Measurements from ENCODE around the gene ZWILCH.

ZWILCH gene

DNA sequence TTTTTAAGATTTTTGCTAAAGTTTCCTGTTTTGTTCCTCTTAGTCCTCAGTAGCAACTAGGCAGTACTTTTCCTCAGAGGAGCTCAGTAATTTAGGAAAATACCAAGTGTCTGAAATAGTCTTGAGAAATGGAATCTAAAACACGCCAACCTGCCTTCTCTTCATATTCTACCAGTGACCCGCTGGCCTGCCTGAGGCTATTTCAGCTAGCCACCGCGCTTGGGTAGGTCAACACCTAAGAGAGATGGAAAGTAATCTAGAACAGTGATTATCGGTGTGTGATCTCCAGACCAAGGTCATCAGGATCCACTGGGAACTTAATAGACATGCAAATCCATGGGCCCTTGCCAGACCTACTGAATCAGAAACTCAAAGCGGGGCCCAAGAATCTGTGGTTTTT, 53.1 kb downstream of the ZWILCH start:
- DNase-seq: no peak

DNA sequence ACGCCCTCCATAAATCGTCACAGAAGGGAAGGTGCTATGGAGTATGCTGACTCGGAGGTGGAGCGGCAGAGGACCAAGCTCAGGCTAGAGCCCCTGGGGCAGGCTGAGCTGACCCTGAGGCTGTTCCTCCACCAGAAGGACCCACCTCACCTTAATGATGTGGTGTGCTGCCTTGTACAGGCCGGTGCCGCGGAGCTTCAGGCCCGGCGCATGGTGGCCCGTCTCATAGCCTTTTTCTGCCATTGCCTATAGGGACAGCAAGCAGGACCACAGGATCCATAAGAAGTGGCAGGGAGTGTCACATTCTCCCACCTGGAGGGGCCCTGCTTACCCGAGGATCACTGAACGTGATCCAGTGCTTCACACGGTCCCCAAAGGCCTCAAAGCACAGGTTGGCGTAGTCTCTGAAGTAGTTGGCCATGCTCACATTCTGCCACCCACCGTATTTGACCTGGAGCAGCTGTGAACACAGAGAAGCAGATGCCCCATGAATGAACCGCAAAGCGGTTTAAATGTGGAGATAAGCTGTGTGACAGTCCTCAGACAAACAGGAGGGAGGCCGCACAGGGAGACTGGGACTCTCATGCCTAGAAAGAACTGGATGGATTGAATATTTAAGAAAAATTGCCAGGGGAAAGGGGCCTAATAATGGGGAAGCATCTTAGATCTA, 55.9 kb downstream of the ZWILCH start:
- DNase-seq: no peak

DNA sequence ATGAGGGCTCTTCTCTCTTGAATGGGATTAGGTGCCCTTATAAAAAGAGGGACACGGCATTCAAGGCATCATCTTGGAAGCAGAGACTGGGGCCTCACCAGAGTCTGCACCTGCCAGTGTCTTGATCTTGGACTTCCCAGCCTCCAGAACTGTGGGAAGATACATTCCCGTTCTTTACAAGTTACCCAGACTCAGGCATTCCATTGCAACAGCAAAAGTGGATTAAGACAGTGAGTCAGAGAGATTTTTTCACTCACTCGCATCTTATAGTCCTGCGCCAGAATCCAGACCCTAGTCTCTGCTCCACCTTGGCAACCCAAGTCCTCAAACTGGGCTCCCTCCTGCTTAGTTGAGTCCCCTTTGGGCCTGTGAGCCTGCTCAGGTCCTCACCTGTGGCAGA, 58.0 kb downstream of the ZWILCH start:
- no peak for DNase-seq

DNA sequence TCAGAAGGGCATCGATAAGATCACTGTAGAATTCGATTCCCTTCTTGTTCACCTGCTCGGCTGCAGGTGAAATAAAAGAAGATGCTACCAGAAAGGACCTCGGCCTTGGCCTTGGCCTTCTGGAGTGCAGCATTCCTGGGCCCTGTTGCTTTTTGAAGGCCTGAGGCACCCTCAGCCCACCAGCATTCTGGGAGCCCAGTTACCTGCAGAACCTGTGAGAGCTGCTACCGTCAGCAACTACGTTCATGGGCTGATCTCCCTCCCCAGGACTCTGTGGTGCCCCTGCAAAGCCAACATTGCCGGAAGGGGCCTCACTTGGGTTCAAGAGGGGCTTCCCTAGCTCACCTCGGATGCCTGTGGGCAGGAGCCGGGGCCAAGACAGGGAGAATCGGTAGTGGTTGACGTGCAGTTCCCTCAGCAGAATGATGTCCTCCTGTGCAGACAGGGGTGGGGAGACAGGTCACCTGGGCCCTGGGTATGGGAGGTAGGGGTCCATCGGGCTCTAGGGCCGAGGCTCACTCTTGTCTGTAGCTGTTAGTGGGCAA, 58.5 kb downstream of the ZWILCH start:
- no peak for DNase-seq

DNA sequence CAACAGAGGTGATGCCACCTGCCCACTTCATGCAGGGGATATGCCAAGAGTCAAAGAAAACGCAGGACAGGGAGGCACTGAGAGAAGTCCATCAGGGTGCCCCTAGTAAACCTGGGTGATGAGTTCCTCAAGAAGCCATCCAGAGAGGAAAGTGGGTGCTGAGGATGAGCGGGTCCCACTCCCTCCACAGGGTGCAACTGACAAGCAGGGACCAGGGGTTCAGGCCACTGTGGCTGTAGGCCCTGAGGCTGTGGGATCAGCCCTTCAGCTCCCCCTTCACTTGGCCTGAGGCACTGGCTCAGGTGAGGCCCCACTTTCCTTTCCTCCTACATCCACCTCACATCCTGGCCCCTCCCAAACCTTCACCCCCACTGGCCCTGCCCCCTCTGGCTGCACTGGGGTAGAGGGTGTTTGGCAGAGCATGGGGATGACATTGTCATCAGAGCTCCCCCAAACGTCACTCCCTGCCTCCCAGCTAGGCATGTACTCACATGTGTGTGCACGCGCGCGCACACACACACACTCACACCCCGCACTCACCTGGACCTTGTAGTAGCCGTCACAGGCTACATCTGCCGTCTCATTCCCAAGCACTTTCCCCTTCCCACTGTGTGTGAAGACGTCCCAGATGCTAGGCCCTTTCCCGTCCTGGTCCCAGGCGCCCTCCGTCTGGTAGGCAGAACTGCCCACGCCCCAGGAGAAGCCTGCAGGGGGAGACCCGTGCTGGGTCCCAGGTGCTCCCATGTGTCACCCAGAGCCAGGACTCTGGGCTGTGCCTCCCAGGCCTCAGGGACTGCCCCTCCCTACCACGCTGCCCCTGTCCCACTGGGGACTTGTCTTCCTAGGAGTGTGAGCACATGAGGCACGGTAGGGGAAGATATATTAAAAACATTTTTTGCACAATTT, 59.3 kb downstream of the ZWILCH start:
- no peak for DNase-seq

DNA sequence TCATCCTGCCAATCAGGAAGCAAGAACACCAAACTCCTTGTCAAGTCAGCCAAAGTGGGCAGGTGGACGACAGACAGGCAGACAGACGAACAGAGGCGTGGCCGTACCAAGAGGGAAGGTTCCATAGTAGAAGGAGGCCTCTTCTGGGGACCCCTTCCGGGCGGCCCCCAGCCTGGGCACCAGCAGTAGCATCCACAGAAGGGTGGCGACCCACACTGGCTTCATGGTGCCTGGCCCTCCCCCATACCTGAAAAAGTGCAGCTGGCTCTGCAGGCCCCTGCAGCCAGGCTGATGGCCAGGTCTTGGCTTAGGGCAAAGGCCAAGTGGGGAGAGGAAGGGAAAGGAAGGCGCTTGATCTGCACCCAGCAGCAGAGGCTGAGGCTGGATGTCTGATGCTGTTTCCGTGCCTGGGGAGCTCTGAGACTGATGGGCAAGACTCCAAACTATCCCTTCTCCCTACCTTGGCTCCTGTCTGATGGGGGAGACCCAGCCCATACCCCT, 60.1 kb downstream of the ZWILCH start:
- no peak for DNase-seq

DNA sequence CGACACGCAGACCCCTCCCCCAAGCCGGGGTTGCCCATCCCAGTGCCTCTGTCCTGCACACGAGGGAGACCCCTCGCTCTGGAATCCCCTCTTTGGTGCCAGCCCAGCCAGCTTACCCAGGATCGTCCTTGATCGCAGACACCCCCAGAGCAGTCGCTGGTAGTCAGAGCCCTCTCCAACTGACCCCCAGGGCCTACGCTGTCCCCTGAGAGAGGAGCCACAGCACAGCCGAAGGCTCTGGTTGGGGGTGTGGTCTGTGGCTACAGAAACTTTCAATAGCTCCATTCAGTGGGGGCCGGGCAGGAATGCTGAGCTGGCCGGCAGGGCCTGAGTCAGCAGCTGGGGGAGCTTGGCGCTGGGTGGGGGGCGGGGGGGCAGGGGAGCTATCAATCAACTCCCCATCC, 60.6 kb downstream of the ZWILCH start, which contains the start of gene LCTL:
LCTL (minus strand) TSS at position 258 of the 404 bp plus-strand sequence. CDS start 633 bp downstream, outside the sequence.
- DNase-seq: no peak

DNA sequence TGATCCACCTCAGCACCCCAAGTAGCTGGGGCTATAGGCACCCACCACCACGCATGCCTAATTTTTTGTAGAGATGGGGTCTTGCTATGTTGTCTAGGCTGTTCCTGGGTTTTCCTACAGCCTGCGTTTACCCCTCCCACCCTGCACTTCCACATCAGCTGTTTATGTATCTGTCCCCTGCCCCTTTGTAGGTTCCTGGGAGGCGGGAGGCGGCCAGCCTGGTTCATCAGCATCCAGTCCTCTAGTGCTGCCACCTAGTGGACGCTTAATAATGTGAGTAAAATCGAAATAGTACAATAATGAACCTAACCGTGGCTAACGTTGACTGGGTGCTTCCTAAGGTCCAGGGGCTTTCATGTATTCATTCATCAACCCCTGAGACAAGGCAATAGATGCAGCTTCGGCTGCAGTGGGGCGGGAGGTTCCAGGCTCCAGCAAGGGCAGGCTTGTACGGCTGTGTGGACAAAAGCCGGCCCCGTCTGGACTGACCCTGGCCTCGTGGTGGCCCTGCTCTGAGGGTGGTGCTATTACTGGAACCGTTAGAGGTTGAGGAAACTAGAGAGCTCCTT, 61.9 kb downstream of the ZWILCH start:
- peak; percentile 45 for DNase-seq

DNA sequence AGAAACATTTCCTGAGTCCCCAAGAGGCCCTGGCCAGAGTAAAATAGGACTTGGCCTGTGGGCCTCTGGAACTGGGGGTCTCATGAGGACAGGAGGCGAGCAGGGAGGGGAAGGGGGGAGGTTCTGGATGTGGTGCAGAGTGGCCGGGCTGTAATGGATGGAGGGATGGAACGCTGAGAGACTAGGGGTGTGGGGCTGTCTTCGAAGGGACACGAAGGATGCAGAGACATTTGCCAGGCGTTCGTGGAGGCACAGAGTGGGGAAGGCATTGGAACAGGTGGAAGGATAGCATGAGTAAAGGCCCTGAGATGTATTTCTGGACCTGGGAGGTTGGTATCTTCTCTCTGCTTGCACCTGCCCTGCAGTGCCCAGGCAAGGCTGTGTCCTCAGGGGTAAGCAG, 62.8 kb downstream of the ZWILCH start:
- no peak for DNase-seq

DNA sequence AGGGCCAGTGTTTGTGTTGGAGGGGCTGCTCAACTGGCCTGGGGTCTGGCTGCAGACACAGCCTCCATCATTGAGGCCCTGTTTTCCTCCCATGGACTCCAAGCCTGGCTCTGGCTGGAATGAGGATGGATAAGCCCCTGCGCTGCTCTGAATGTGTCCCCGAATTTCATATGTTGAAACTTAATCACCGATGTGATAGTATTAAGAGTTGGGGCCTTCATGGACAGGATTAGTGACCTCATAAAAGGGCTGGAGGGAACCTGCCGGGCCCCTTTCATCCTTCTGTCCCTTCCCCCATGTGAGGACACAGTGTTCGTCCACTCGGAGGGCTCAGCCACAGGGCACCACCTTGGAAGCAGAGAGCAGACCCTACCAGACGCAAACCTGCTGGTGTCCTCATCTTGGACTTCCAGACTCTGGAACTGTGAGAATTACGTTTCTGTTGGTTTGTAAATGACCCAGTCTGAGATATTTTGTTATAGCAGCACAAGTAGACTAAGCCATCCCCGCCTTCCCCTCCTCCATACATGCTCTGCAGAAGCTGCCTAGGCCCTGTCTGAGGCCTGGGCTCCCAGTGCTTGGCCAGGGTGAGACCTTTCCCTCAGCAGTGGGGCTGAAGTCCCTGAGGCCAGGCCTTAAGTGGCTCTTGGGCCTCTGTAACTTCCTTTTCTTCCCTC, 64.5 kb downstream of the ZWILCH start:
- no peak for DNase-seq

DNA sequence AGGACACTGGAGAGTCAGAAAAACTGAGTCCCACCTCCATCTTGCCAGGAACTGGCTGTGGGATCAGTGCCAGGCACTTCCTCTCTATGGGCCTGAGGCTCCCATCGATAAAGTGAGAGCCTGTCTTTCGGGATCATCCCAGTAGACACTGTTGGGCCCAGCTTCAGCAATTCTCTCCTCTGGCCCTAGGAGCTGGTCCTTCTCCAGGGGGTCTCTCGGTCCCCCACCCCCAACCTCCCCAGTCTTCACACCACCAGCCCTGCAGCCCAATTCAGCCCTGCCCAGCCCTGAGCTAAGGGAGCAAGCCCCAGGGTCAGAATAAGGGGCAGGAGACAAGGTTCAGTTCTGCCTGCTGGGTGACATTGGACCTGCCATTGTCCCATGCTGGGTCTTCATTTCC, 65.2 kb downstream of the ZWILCH start:
- no peak for DNase-seq

DNA sequence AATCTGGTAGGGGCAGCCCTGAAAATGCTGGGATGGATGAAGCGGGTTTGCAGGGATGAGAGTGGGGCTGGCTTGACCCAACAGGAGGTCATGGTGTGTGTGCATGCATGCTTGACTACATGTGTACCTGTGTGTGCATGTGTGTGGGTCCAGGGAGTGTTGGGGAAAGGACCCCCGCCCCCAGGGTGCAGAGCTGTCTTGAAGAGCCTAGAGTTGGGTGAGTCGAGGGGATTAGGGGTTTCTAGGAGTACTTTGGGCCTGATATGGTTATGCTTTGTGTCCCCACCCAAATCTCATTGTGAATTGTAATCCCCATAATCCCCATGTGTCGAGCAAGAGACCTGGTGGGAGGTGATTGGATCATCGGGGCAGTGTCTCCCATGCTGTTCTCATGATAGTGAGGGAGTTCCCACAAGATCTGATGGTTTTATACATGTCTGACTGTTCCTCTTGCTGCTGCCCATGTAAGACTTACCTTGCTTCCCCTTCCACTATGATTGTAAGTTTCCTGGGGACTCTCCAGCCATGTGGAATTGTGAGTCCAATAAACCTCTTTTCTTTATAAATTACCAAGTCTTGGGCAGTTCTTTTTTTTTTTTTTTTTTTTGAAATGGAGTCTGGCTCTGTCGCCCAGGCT, 65.8 kb downstream of the ZWILCH start:
- no peak for DNase-seq

DNA sequence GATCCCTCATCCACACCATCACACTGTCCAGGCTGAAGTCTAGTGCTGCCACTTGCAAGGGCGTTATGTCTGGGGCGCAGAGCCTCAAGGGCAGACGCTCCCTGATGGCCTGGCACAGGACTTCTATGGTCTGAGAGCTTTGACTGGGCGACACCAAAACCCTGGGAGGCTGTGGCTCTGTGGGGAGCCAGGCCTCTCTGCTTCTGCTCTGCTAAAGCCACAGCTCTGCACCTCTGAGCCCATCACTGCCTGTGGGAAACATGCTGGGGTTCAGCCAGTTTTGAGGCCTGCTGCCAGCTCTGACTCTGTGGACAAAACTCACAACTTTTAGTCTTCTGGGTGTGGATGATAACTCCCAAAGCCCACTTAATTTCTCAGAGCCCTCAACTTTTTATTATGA, 67.0 kb downstream of the ZWILCH start:
- DNase-seq: no peak

DNA sequence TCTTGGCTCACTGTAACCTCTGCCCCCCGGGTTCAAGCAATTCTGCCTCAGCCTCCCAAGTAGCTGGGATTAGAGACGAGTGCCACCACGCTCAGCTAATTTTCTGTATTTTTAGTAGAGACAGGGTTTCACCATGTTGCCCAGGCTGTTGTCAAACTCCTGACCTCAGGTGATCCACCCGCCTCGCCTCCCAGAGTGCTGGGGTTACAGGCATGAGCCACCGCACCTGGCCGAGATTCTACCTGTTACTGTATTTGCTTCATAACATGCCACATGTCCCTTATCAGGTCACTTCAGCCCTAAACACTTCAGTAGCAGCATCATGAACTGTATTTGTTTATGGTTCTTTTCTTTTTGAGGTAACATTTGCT, 68.2 kb downstream of the ZWILCH start:
- no peak for DNase-seq

DNA sequence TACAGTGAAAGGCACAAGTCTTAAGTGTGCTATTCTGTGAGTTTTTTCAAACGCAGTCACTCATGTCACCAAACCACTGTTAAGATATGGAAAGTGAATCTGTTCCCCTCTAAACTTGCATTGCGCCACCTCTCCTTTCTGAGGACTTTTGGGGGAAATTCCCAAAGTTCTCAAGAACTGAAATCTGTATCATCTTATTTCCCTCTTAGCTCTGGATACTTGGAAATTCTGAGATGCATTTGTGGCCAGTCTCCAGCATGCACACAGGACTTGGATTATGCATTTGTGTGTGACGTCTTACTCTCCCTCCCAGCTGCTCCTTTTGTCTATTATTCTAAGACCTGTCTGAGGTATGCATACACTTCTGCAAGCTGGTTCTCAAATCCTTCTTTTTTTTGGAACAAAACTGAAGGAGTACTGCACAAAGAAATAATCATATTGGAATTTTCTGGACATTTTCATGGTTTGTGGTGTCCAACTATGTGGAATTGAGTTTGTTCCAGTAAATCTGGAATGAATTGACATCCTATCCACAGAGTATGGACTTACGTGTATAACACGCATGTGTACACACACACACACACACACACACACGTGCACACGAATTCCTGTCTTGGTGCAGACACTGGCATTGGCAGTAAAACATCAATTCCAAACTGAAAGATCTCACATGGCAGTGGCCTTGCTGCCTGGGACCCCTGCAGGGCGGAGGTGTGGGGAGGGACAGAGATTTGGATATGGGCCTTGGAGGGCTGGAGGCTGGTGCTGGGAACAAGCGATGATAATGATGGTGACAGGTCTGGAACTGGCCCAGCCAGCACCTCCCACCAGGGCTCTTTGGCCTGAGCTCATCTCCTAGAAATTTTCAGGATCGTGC, 68.8 kb downstream of the ZWILCH start:
- no peak for DNase-seq

DNA sequence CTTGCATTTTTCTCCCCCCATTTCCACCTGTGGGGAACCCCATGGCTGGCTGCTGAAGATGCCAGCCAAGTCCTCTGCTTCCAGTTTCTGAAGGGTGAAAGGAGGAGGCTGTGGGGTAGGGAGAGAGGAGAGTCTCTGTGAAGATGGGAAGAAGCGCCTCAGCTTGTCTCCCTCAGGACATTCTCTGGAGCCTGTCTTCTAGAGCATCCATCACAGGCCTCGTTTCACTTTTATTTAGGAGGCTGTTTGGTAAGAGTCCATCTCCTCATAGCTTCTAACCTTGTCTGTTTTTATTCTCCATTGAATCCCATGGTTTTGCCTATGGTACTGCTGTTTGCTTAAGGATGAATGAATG, 69.4 kb downstream of the ZWILCH start:
- DNase-seq: no peak

DNA sequence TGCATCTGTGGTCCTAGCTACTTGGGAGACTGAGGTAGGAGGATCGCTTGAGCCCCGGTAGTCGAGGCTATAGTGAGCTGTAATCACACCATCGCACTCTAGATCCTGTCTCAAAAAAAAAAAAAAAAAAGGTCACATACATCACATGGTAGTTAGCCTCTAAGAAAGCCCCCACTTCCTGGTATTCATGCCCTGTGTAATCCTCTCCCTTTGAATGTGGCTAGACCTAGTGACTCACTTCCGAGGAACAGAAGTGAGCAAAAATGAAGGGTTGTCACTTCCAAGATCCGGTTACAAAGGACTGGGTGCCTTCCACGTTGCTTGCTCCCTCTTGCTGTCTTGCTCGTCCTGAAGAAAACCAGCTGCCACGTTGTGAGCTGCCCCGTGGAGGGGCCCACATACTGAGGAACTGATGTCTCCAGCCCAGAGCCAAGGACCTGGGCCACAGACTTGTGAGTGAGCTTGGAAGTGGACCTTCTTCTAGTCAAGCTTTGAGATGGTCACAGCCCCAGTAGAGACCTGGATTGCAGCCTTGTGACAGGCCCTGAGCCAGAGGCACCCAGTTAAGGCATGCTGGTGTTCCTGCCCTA, 73.3 kb downstream of the ZWILCH start:
- no peak for DNase-seq

DNA sequence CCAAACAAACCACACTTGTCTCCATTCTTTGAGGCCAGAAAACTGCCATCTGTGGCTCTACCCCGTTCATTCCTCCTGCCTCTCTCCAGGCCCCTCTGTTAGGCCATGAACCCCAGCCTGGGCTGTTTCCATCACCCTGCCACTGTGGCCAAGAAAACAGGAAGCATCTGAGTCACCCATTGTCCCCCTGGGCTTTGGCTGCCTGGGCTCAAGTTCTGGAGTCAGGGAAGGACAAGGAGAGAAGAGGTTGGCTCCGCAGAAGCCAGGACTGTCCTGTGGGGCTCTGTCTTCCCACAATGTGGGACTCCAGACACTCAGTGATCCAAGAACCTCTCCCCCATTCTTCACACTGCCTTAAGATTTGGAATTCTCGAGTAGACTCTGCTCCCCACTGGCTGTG, 75.5 kb downstream of the ZWILCH start:
- DNase-seq: no peak

DNA sequence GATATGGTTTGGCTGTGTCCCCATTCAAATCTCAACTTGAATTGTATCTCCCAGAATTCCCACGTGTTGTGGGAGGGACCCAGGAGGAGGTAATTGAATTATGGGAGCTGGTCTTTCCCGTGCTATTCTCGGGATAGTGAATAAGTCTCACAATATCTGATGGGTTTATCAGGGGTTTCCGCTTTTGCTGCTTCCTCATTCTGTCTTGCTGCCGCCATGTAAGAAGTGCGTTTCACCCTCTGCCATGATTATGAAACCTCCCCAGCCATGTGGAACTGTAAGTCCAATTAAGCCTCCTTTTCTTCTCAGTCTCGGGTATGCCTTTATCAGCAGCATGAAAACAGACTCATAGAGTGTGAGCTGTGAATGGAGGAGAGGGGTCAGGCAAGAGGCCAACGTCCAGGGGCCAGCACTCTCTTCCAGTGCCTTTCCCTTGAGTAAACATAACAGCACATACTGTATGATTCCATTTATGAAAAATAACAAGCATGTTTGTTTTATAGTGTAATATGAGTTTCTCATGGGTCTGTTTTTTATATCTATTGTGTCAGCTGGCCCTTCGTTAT, 76.9 kb downstream of the ZWILCH start:
- DNase-seq: no peak

DNA sequence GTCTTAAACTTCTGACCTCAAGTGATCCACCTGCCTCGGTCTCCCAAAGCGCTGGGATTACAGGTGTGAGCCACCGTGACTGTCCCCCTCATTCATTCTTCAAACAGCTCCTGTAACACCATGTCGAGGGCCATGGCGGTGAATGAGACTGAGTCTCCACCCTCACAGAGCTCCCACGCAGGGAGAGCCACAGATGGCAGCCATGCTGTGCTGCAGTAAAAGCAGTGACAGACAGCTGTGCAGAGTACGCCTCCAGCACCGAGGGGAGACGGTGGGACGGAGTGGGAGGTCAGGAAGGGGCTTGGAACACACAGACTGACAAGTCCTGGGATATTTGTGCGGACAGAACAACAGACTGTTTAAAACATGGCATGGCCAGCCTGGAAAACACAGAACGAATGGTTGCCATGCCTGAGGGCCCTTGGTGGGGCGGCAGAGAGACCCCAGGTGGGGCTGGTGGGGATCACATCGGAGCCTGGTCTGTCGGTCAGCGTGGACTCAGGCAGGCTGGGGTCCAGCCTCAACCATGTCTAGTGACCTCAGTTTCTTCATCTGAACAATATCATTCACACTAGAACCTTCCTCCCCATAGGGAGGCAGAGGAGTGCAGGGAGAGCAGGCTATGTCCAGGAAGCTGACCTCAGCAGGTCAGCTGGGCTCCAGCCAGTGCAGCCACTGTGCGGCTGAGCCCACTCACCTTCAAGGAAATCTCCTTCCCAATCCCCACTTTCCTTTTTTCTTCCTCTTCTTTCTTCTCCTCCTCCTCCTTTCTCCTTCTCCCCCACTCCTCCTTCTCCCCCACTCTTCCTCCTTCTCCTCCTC, 81.2 kb downstream of the ZWILCH start:
- no peak for DNase-seq
